A673 (cell line): Measurements from ENCODE around the gene S100A14.

ENCODE experiments used
- CTCF ChIP-seq: fragments of 300-800, 200-600 bp; sonication (generic); conservative IDR thresholded peaks from 2 replicates; pipeline ENCODE4 v1.5.1; 2017; ENCODE audit warnings: low read depth, mild to moderate bottlenecking, antibody characterized with exemption, low read length, moderate library complexity, mixed read lengths
- EZH2 ChIP-seq: fragments of 200-600 bp; sonication (generic); IDR thresholded peaks from 2 replicates; pipeline ENCODE4 v1.6.1; 2017; ENCODE audit warnings: borderline replicate concordance, low read depth, mild to moderate bottlenecking, mixed read lengths, antibody characterized with exemption, low read length; ENCODE audit not compliant: poor library complexity, severe bottlenecking

- no peak for TF ChIP-seq EZH2
- no peak for TF ChIP-seq CTCF
These were observed 33.7 kb upstream of the S100A14 start for GRCh38 chr1:153649863-153650235.
